GM19240 (cell line): Measurements from ENCODE around the gene CHST15.
"Not testable (repeated sequence)": the region's sequence is repeated elsewhere in the genome, so short reads cannot be mapped to it uniquely, and the experiment has no call there.

Source experiments
- DNase-seq: peaks from one replicate; pipeline ENCODE4 v3.0.0; 2011; ENCODE audit warnings: low spot score; ENCODE audit not compliant: insufficient read length

Gene CHST15

DNA sequence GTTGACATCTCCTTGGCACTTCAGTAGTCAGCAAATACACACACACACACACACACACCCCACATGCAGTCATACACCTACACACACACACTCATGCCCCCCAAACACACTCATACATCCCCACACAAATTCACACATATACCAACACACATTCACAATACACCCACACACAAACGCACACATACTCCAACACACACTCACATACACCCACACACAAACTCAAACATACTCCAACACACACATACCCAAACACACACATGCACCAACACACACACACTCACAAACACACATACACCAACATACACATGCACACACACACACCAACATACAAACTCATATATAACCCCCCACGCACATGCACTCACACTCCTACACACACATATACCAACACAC, 31.4 kb upstream of the CHST15 start:
- no peak for DNase-seq

DNA sequence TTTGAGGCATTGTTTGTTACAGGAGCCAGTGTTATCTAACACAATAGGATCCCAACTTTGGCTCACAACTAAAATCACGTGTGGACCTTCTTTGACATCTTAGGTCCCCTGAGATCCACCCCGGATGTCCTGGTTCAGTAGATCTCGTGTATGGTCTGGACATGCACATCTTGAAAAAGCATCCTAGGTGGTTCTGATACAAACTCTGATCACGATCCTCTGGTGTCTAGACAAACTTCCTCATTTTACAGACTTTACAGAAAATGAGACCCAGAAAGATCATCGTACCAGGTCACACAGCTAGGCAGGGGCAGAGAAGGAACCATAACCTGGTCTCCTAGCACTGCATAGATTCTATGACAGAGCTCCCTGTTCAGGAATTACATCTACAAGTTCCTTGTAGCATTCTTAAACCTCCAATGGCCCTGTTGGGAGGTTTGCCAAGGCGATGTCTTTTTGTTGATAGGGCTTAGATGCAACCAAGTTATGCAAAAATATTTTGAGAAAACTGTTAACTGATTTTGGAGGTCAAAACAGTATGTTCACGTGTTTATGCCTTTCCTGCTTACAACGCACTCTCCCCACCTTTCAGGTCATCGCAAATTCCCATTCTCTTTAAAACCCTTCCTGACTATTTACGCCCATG, 30.8 kb upstream of the CHST15 start:
- DNase-seq, result no peak

DNA sequence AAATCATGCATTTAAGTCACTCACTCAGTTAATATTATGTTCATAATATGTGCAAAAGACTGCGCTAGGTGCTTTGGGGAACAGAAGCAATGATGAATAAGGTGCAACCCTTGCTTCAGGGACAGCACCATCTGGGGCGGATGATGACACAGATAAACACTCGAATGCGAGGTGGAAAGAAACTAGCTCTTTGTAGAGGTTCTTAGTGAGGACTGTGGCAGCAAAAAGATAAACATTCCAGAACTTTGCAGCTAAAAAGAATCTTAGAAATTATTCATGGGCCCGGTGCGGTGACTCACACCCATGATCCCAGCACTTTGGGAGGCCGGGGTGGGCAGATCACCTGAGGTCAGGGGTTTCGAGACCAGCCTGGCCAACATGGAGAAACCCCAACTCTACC, 29.8 kb upstream of the CHST15 start:
- DNase-seq, result no peak

GRCh38 chr10:124122211-124122610, 28.8 kb upstream of the CHST15 start:
- no peak for DNase-seq

GRCh38 chr10:124120410-124121061, 27.1 kb upstream of the CHST15 start:
- DNase-seq, result no peak

GRCh38 chr10:124119946-124120345, 26.5 kb upstream of the CHST15 start:
- no peak for DNase-seq

- DNase-seq, result no peak
Measured at GRCh38 chr10:124119216-124119615, 25.8 kb upstream of the CHST15 start.

DNA sequence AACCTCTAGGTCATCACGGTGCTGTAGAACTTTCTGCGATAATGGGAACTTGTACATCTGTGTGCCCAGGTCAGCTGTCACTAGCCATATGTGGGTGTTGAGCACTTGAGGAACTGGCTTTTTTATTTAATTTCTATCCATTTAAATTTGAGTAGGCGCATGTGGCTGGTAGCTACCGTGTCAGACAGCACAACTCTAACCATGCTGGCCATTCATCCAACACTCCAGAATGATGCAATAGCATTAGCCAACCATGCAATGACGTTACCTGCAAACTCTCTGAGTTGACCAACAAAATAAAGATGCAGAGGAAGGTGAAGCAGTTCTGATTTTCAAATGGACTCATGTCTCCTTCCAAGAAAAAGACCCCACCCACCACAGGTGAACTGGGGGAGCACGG, 24.4 kb upstream of the CHST15 start:
- DNase-seq, result no peak

DNA sequence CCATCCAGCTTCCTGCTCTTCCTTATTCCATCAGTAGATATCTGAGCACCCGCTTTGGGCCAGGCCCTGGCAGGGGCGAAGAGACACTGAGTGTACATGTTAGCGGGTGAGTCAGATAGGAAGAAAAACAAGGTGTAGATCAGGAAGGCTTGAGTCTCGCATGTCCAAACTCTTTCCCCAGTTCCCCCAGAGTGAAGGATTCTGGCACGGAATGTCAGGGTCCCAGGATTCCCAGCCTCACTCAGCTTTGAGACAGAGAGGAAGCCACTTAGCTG, 24.1 kb upstream of the CHST15 start:
- no peak for DNase-seq

DNA sequence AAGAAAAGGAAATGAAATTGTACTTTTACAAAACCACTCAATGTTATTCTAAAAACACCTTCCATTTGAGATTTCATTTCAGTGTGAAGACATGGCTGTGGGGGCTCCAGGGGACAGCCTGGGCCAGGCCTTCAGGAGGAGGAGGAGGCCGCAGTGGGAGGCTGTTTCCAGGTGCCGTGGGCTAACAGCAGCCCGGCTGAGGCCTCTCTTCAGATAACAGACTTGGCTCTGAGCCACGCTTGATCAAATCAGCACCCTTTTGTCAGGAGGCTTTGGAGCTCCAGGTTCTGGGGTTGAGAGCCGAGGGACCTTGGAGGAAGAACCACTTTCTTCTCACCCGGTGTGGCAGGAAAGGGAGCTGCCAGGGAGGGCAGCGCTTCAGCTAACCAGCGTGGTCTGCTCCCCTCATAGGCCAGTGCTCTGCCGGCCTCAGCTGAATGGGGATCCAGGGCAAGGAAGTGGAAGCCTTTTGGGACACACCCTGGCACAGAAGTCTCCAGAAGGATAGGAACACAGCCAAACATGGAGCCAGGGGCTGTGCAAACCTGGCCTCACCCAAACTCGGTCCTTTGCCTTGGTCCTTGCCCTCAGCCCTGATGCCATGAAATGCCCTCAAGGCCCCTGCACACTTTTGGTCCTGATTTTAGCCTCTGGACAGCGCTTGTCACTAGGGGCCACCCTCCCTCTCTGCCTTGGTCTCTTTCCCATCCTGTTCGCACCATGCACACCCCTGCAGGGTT, 23.5 kb upstream of the CHST15 start:
- DNase-seq, result no peak

DNA sequence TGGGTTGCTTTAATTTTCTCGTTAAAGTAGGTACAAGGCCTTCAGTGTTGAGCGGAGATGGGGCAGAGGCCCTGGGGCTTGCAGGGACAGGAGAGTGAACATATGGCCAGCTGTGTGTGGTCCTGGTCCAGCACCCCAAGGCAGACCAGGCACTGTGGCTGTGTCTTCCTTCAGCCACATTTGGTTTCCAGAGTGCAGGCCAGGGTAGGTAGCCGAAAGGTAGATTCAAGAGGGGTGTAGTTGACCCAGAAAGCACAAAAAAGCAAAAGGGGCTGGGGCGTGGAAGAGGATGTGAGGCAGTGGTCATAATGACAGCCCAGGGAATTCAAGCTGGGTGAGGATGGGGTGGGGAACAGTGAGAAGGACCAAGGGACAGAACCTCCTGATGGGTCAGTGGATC, 21.3 kb upstream of the CHST15 start:
- no peak for DNase-seq

- no peak for DNase-seq
Measured at GRCh38 chr10:124112891-124113580, 19.6 kb upstream of the CHST15 start.

DNA sequence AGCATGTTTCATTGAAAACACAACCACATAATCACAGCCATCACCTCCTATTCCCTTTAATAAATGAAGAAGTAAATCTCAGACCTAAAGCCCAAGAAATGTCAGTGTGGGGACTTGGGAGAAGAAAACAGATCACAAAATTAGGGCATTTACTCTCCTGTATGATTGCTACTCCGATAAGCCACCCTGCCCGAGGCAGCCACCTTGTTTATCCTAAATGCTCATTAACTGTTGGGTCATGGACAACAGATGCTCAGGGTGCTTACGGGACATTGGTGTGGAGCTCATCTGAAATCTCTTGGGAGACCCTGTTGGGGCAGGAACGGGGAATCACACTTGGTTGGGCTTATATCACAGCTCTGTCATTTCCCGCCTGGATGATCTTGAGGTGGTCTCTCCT, 17.5 kb upstream of the CHST15 start:
- no peak for DNase-seq

- no peak for DNase-seq
Measured at GRCh38 chr10:124109261-124109660, 15.9 kb upstream of the CHST15 start.

DNA sequence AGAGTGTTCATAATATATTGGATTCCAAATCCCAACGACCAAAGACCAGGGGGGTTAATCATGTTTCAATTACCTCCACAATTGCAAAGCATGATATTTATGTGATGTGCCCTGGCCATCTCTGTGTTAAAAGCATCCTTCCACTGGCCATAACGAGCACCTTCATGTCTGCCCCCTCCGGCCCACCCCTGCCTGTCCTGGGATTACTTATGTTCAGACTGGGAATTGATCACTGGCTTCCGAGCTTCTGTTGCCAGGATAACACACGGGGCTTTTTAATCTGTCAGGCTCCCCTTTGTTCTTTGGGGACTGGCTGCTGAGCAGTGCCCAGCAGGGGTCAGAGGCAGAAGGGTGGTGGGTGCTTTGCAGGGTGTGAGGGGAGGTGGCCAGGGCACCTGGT, 13.7 kb upstream of the CHST15 start:
- no peak for DNase-seq

DNA sequence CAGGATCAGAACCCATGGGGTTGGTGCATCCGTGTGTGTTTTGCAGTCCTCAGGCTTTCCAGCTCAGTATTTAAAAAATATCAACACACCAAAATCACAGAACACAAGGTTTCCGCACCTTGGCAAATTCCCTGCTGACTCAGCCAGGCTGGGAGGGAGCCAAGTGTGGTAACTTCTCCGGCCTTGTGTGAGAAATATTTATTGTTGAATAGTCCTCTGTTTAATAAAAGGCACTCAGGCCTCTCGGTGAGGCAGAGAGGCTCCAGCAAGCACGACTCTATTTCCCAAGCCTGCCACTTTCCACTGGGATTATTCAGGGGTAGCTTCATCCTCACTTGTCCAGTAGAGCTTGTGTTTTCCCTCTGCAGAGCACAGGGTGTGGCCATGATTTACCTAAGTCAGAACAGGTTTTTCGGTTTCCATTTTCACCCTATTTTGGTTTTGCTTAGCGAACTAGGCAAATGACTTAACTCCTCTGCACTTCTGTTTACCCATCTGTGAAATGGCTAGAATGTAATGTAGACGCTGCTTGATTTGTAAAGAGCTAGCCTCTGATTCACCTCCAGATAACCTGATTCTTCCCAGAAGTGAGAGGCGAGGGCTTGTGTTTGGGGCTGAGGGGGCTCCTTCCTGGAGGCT, 13.0 kb upstream of the CHST15 start:
- DNase-seq, result peak; percentile 65

GRCh38 chr10:124105594-124105993, 12.2 kb upstream of the CHST15 start:
- DNase-seq, result no peak

GRCh38 chr10:124105045-124105444, 11.6 kb upstream of the CHST15 start:
- no peak for DNase-seq

DNA sequence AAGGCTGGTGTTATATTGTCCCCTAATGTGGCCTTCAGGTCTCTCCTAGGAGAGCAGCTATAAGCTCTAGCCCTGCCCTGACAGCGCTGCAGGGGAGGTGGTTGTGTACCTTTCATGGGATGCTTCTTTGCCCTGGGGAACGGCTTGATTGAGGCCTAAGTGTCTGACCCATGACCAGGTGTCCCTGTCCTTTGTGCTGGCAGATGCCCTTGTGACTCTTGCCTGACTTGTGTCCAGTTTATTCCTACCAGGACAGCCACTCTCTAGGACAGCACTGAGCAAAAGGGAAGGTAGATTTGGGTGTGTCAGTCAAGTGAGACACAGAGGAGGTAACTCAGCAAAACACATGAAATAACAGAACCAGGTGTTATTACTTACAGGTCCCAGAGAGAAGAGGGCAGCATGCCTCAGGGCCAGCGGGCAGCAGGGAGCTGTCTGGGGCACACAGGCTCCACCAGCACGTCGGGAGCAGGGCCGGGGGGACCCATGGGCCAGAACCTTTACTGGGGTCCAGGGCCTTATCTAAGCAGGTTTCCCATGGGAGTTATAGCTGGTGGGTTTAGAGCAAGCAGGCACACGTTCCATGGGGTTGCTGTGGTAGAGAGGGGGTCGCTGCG, 10.7 kb upstream of the CHST15 start:
- DNase-seq, result no peak

DNA sequence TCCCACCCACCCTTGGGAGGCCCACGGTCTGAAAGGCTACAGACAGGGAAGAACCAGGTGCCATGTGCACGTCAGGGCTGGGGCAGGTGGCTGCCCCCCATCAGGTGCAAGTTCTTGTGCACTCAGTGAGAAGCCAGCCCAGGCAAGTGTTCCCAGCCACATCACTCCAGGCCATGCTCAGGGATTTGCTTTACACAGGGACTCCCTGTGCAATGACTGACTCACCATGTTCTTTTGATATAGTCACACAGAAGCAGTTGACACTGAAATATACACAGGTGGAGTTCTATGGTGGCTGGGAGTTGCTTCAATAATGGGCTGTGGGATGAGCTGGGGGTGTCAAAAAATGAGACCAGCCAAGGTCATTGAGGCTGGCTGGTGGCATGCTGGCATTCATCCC, 8.0 kb upstream of the CHST15 start:
- no peak for DNase-seq

DNA sequence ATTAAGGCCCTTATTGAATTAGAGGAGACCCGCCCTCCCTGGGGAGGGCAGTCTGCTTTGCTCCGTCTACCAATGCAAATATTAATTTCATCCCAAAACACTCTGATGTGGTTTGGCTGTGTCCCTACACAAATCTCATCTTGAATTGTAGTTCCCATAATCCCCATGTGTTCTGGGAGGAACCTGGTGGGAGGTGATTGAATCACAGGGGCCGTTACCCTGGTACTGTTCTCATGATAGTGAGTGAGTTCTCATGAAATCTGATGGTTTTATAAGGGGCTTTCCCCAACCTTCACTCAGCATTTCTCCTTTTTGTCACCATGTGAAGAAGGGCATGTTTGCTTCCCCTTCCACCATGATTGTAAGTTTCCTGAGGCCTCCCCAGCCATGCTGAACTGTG, 7.3 kb upstream of the CHST15 start:
- DNase-seq, result not testable (repeated sequence)

DNA sequence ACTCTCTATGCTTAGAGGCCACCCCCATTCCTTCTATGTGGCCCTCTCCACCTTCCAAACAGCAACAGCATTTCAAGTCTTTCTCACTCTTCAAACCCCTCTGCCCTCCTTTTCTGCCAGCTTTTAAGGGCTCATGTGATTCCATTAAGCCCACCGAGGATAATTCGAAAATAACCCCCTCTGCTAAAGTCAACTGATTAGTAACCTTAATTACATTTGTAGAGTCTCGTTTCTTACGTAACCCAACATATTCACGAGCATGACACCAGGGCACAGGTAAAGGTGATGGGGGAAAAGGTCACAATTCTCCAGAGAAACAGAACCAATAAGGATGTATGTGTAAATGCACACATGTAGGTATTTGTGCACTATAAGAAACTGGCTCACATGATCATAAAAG, 6.7 kb upstream of the CHST15 start:
- no peak for DNase-seq
